Nephron (organoid): ENCODE results near the gene SLC25A39.
A peak's percentile ranks its signal among the peaks of the same experiment; 100 is the strongest.

Experiments
- H3K27ac Mint-ChIP-seq, 3 experiments: 2 replicates each; pipeline ENCODE4 v1.8.0; 2020; ENCODE audit warnings: mixed read lengths in 3 of 3, mild to moderate bottlenecking in 2 of 3, moderate library complexity in 1 of 3
- H3K27me3 Mint-ChIP-seq: 2 replicates; pipeline ENCODE4 v1.8.0; 2021; ENCODE audit warnings: low read depth, mild to moderate bottlenecking, moderate library complexity, mixed read lengths
- H3K36me3 Mint-ChIP-seq: 2 replicates; pipeline ENCODE4 v1.8.0; 2020; ENCODE audit warnings: low read depth, mixed read lengths
- H3K4me1 Mint-ChIP-seq: 2 replicates; pipeline ENCODE4 v1.8.0; 2020; ENCODE audit warnings: mixed read lengths
- H3K4me3 Mint-ChIP-seq, 3 experiments: 2 replicates each; pipeline ENCODE4 v1.8.0; 2020; ENCODE audit warnings: mild to moderate bottlenecking in 3 of 3, mixed read lengths in 3 of 3, moderate library complexity in 2 of 3
- H3K9me3 Mint-ChIP-seq: 2 replicates; pipeline ENCODE4 v1.8.0; 2020; ENCODE audit warnings: mixed read lengths
- CTCF ChIP-seq, 3 experiments: fragments of 200-600 bp; sonication (generic); IDR thresholded peaks; one replicate each; pipeline ENCODE4 v1.5.0; 2021; ENCODE audit warnings: antibody characterized with exemption in 3 of 3; ENCODE audit not compliant: unreplicated experiment in 3 of 3

Gene SLC25A39

DNA sequence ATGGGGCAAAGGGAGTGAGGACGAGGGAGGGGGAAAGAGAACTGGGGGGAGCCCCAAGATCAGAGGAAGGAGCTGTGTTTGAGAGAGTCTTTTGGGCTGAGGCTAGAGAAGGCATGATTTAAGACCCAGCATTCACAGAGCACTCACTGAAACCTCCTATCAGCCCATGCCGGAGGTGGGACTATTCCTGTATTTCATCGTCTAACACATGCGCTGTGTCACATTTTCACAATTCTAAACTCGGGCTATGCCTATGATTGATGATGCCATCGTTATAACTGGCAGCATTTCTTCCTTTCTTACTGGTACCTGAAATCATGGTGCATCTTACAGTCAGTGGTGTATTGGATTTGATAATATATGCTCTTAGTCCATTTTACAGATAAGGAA lies 35.5 kb upstream of the SLC25A39 start:
- Mint-ChIP-seq H3K4me3 (peak overlapping the region; percentile 90 to 94 (median 93)), H3K27me3 (peaks cover 3% of the 10 kb centered on the region), H3K27ac (peak overlapping the region; percentile 66 to 92 (median 89)), H3K9me3 (no peaks in the 10 kb centered on the region), H3K4me1 (peaks cover 50% of the 10 kb centered on the region), H3K36me3 (peaks cover 26% of the 10 kb centered on the region)
- no peak for TF ChIP-seq CTCF (IDR thresholded peaks at IDR 0.05; ENCODE audit: unreplicated experiment in 3 of 3)

DNA sequence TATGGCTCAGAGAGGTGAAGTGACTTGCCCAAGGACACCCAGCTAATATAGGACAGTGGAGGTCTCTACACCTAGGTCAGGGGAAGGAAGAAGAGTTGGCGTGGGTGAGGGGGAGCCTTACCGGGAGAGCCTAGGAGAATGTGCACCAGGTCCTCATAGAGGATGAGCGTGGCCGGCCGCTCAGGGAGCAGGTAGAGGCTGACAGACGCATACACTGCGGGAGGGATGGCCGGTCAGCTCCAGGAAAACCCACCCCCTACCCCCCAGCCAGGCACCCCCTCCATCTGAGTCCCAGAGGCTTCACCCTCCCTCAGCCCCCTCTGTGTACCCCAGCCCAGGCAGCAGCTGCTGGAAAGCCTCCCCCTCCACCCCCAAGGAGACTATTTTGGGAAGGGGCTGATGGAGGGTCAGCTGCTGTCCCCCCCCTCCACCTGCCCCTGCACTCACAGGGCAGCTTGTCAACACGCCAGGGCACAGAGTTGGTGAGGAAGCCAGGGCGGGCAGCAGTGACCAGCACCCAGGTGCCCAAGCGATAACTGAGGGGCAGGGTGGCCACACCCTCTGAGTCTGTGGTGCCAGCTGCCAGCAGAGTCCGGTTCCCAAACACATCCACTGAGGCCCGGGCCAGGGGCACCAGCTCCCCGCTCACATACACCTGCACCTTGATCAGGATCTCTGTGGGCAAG lies 35.0 kb upstream of the SLC25A39 start:
- peak overlapping the region; percentile 66 to 92 (median 89) for H3K27ac Mint-ChIP-seq
- no peaks in the 10 kb centered on the region for H3K9me3 Mint-ChIP-seq
- H3K36me3 Mint-ChIP-seq = peaks cover 28% of the 10 kb centered on the region
- H3K27me3 Mint-ChIP-seq = peaks cover 3% of the 10 kb centered on the region
- peaks cover 52% of the 10 kb centered on the region for H3K4me1 Mint-ChIP-seq
- peak overlapping the region; percentile 46 to 94 (median 93) for H3K4me3 Mint-ChIP-seq
- TF ChIP-seq CTCF (IDR thresholded peaks at IDR 0.05; ENCODE audit: unreplicated experiment in 3 of 3) = no peak

GRCh38 chr17:44359006-44359405 lies 34.4 kb upstream of the SLC25A39 start:
- H3K36me3 Mint-ChIP-seq = peaks cover 28% of the 10 kb centered on the region
- H3K27me3 Mint-ChIP-seq = peaks cover 3% of the 10 kb centered on the region
- H3K4me3 Mint-ChIP-seq = peak overlapping the region; percentile 46 to 80 (median 69)
- H3K27ac Mint-ChIP-seq = peak overlapping the region; percentile 50 to 76 (median 74)
- no peak for TF ChIP-seq CTCF (IDR thresholded peaks at IDR 0.05; ENCODE audit: unreplicated experiment in 3 of 3)
- H3K4me1 Mint-ChIP-seq = peaks cover 52% of the 10 kb centered on the region
- H3K9me3 Mint-ChIP-seq = no peaks in the 10 kb centered on the region

DNA sequence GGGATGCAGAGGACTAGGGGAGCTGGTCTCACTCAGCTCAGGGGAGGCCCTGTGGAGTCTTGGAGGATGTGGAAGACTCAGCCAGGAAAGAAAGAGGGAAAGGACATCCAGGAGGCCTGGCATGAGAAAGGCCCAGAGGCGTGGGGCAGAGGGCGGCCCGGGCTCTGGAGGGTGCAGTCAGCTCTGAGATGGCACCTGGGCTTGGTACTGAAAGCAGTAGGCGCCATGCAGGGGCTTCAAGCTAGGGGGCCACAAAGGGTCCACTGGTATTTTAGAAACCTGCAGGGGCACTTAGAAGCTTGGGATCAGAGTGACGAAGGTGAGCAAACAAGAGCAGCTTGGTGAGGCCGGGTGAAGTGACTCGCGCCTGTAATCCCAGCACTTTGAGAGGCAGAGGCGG lies 33.4 kb upstream of the SLC25A39 start:
- peak overlapping the region; percentile 21 to 41 (median 34) for H3K4me3 Mint-ChIP-seq
- TF ChIP-seq CTCF (IDR thresholded peaks at IDR 0.05; ENCODE audit: unreplicated experiment in 3 of 3) = no peak
- H3K4me1 Mint-ChIP-seq = peaks cover 54% of the 10 kb centered on the region
- peaks cover 3% of the 10 kb centered on the region for H3K27me3 Mint-ChIP-seq
- no peaks in the 10 kb centered on the region for H3K9me3 Mint-ChIP-seq
- H3K36me3 Mint-ChIP-seq = peaks cover 29% of the 10 kb centered on the region
- peak overlapping the region; percentile 37 to 74 (median 60) for H3K27ac Mint-ChIP-seq

GRCh38 chr17:44356241-44356640 lies 31.6 kb upstream of the SLC25A39 start:
- peaks cover 33% of the 10 kb centered on the region for H3K36me3 Mint-ChIP-seq
- peaks cover 3% of the 10 kb centered on the region for H3K27me3 Mint-ChIP-seq
- TF ChIP-seq CTCF (IDR thresholded peaks at IDR 0.05; ENCODE audit: unreplicated experiment in 3 of 3) = no peak
- no peak overlapping the region for H3K27ac Mint-ChIP-seq
- no peak overlapping the region for H3K4me3 Mint-ChIP-seq
- H3K9me3 Mint-ChIP-seq = no peaks in the 10 kb centered on the region
- peaks cover 52% of the 10 kb centered on the region for H3K4me1 Mint-ChIP-seq

- no peaks in the 10 kb centered on the region for H3K9me3 Mint-ChIP-seq
Observed at GRCh38 chr17:44355642-44356099, 31.0 kb upstream of the SLC25A39 start.

More at GRCh38 chr17:44355642-44356099, 31.0 kb upstream of the SLC25A39 start:
- no peak for TF ChIP-seq CTCF (IDR thresholded peaks at IDR 0.05; ENCODE audit: unreplicated experiment in 3 of 3)
- Mint-ChIP-seq H3K27me3 (peaks cover 3% of the 10 kb centered on the region), H3K4me1 (peaks cover 46% of the 10 kb centered on the region), H3K36me3 (peaks cover 33% of the 10 kb centered on the region), H3K27ac (no peak overlapping the region), H3K4me3 (peak overlapping the region in 1 of 3 experiments; percentile 37)
